HEK293 (cell line): ENCODE results near the gene XCL1.
A peak's percentile ranks its signal among the peaks of the same experiment; 100 is the strongest.

Source experiments
- BCL11A ChIP-seq: fragments of 450-650 bp; formaldehyde crosslinking; IDR thresholded peaks from 2 replicates; pipeline ENCODE4 v1.5.1; 2016; ENCODE audit warnings: low read depth, missing biosample characterization, missing genetic modification characterization
- EGR2 ChIP-seq: fragments of 450-650 bp; formaldehyde crosslinking; IDR thresholded peaks from 2 replicates; pipeline ENCODE4 v1.5.1; 2016; ENCODE audit warnings: low read depth, missing biosample characterization, missing genetic modification characterization
- MYNN ChIP-seq: fragments of 450-650 bp; formaldehyde crosslinking; IDR thresholded peaks from 2 replicates; pipeline ENCODE4 v1.5.1; 2016; ENCODE audit warnings: missing biosample characterization, missing genetic modification characterization, borderline replicate concordance
- REPIN1 ChIP-seq: fragments of 450-650 bp; formaldehyde crosslinking; IDR thresholded peaks from 2 replicates; pipeline ENCODE4 v1.5.1; 2017; ENCODE audit warnings: missing biosample characterization, missing genetic modification characterization, low read depth
- TSHZ1 ChIP-seq: fragments of 450-650 bp; formaldehyde crosslinking; IDR thresholded peaks from 2 replicates; pipeline ENCODE4 v1.5.1; 2016; ENCODE audit warnings: missing biosample characterization, missing genetic modification characterization, borderline replicate concordance
- WT1 ChIP-seq: fragments of 450-650 bp; formaldehyde crosslinking; IDR thresholded peaks from 2 replicates; pipeline ENCODE4 v1.5.1; 2016; ENCODE audit warnings: missing biosample characterization, missing genetic modification characterization
- ZBTB20 ChIP-seq: fragments of 450-650 bp; formaldehyde crosslinking; IDR thresholded peaks from 2 replicates; pipeline ENCODE4 v1.5.1; 2016; ENCODE audit warnings: missing biosample characterization, missing genetic modification characterization
- ZBTB21 ChIP-seq: fragments of 450-650 bp; formaldehyde crosslinking; IDR thresholded peaks from 2 replicates; pipeline ENCODE4 v1.5.1; 2017; ENCODE audit warnings: missing biosample characterization, missing genetic modification characterization
- ZIC2 ChIP-seq: fragments of 450-650 bp; formaldehyde crosslinking; IDR thresholded peaks from 2 replicates; pipeline ENCODE4 v1.5.1; 2016; ENCODE audit warnings: missing biosample characterization, missing genetic modification characterization
- ZNF112 ChIP-seq: fragments of 450-650 bp; formaldehyde crosslinking; IDR thresholded peaks from 2 replicates; pipeline ENCODE4 v1.5.0; 2017; ENCODE audit warnings: missing biosample characterization, missing genetic modification characterization
- ZNF114 ChIP-seq: fragments of 450-650 bp; formaldehyde crosslinking; IDR thresholded peaks from 2 replicates; pipeline ENCODE4 v1.5.0; 2017; ENCODE audit warnings: missing biosample characterization, missing genetic modification characterization
- ZNF148 ChIP-seq: fragments of 450-650 bp; formaldehyde crosslinking; IDR thresholded peaks from 2 replicates; pipeline ENCODE4 v1.5.0; 2017; ENCODE audit warnings: missing biosample characterization, missing genetic modification characterization, borderline replicate concordance
- ZNF19 ChIP-seq: fragments of 450-650 bp; formaldehyde crosslinking; IDR thresholded peaks from 2 replicates; pipeline ENCODE4; 2016; ENCODE audit warnings: missing biosample characterization, missing genetic modification characterization, low read depth
- ZNF223 ChIP-seq: fragments of 450-650 bp; formaldehyde crosslinking; IDR thresholded peaks from 2 replicates; pipeline ENCODE4 v1.5.1; 2016; ENCODE audit warnings: missing biosample characterization, missing genetic modification characterization
- ZNF324 ChIP-seq: fragments of 450-650 bp; formaldehyde crosslinking; IDR thresholded peaks from 2 replicates; pipeline ENCODE4 v1.5.1; 2016; ENCODE audit warnings: missing biosample characterization, missing genetic modification characterization
- ZNF341 ChIP-seq: fragments of 450-650 bp; formaldehyde crosslinking; IDR thresholded peaks from 2 replicates; pipeline ENCODE4; 2016; ENCODE audit warnings: low read depth, missing biosample characterization, missing genetic modification characterization
- ZNF449 ChIP-seq: fragments of 450-650 bp; formaldehyde crosslinking; IDR thresholded peaks from 2 replicates; pipeline ENCODE4 v1.5.1; 2017; ENCODE audit warnings: missing biosample characterization, mild to moderate bottlenecking, missing genetic modification characterization, moderate library complexity
- ZNF629 ChIP-seq: fragments of 450-650 bp; formaldehyde crosslinking; IDR thresholded peaks from 2 replicates; pipeline ENCODE4 v1.5.1; 2017; ENCODE audit warnings: missing biosample characterization, missing genetic modification characterization
- ZNF645 ChIP-seq: fragments of 450-650 bp; formaldehyde crosslinking; IDR thresholded peaks from 2 replicates; pipeline ENCODE4; 2016; ENCODE audit warnings: missing biosample characterization, missing genetic modification characterization
- ZNF791 ChIP-seq: fragments of 450-650 bp; formaldehyde crosslinking; IDR thresholded peaks from 2 replicates; pipeline ENCODE4 v1.5.1; 2016; ENCODE audit warnings: missing biosample characterization, missing genetic modification characterization
- ZXDB ChIP-seq: fragments of 450-650 bp; formaldehyde crosslinking; IDR thresholded peaks from 2 replicates; pipeline ENCODE4 v1.5.1; 2016; ENCODE audit warnings: missing biosample characterization, missing genetic modification characterization
- TF ChIP-seq, protein P1 (sequence below): fragments of 450-650 bp; IDR thresholded peaks from 2 replicates; pipeline ENCODE4 v1.5.1; 2018; ENCODE audit warnings: missing biosample characterization, mild to moderate bottlenecking, missing genetic modification characterization
- TF ChIP-seq, protein P2 (sequence below): sonication (generic); formaldehyde crosslinking; IDR thresholded peaks from 2 replicates; pipeline ENCODE4 v1.8.1; 2022; ENCODE audit warnings: mild to moderate bottlenecking, moderate library complexity, missing genetic modification reagents
- TF ChIP-seq, protein P3 (sequence below): fragments of 450-650 bp; formaldehyde crosslinking; IDR thresholded peaks from 2 replicates; pipeline ENCODE4 v1.5.1; 2017; ENCODE audit warnings: missing biosample characterization, missing genetic modification characterization

Gene XCL1

GRCh38 chr1:168623003-168623828 is 46.8 kb downstream of the XCL1 start (continued):
- TF ChIP-seq, protein P1, sequence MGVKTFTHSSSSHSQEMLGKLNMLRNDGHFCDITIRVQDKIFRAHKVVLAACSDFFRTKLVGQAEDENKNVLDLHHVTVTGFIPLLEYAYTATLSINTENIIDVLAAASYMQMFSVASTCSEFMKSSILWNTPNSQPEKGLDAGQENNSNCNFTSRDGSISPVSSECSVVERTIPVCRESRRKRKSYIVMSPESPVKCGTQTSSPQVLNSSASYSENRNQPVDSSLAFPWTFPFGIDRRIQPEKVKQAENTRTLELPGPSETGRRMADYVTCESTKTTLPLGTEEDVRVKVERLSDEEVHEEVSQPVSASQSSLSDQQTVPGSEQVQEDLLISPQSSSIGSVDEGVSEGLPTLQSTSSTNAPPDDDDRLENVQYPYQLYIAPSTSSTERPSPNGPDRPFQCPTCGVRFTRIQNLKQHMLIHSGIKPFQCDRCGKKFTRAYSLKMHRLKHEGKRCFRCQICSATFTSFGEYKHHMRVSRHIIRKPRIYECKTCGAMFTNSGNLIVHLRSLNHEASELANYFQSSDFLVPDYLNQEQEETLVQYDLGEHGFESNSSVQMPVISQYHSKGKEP (tag by site-specific recombination): no peak
- TF ChIP-seq ZBTB20 (no peak), ZNF148 (tag by site-specific recombination) (no peak), BCL11A (tag by site-specific recombination) (0 out of 2 replicates have a peak, but pooled peaks have one; percentile 28), WT1 (tag by site-specific recombination) (no peak), EGR2 (tag by site-specific recombination) (no peak), ZNF112 (tag by site-specific recombination) (no peak), ZNF341 (tag by site-specific recombination) (no peak), ZNF223 (tag by site-specific recombination) (no peak), ZNF449 (tag by site-specific recombination) (peak; percentile 84; the same call in 1 of the 2 replicates), REPIN1 (tag by site-specific recombination) (no peak), ZNF629 (tag by site-specific recombination) (peak; percentile 89), ZBTB21 (tag by site-specific recombination) (peak; percentile 72), ZNF645 (tag by site-specific recombination) (no peak), ZNF19 (tag by site-specific recombination) (no peak), ZNF114 (tag by site-specific recombination) (no peak), ZXDB (tag by site-specific recombination) (peak; percentile 67), MYNN (tag by site-specific recombination) (no peak), ZNF791 (tag by site-specific recombination) (no peak), ZNF324 (tag by site-specific recombination) (0 out of 2 replicates have a peak, but pooled peaks have one; percentile 27), TSHZ1 (tag by site-specific recombination) (no peak; the same call in 1 of the 2 replicates), ZIC2 (tag by site-specific recombination) (no peak)
- TF ChIP-seq, protein P2, sequence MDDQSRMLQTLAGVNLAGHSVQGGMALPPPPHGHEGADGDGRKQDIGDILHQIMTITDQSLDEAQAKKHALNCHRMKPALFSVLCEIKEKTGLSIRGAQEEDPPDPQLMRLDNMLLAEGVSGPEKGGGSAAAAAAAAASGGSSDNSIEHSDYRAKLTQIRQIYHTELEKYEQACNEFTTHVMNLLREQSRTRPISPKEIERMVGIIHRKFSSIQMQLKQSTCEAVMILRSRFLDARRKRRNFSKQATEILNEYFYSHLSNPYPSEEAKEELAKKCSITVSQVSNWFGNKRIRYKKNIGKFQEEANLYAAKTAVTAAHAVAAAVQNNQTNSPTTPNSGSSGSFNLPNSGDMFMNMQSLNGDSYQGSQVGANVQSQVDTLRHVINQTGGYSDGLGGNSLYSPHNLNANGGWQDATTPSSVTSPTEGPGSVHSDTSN: no peak
- TF ChIP-seq, protein P3, sequence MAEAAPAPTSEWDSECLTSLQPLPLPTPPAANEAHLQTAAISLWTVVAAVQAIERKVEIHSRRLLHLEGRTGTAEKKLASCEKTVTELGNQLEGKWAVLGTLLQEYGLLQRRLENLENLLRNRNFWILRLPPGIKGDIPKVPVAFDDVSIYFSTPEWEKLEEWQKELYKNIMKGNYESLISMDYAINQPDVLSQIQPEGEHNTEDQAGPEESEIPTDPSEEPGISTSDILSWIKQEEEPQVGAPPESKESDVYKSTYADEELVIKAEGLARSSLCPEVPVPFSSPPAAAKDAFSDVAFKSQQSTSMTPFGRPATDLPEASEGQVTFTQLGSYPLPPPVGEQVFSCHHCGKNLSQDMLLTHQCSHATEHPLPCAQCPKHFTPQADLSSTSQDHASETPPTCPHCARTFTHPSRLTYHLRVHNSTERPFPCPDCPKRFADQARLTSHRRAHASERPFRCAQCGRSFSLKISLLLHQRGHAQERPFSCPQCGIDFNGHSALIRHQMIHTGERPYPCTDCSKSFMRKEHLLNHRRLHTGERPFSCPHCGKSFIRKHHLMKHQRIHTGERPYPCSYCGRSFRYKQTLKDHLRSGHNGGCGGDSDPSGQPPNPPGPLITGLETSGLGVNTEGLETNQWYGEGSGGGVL (tag by site-specific recombination): peak; percentile 36
